HFFc6 (cell line): ENCODE data around the gene EDEM1. TPM values are rescaled to one million over a fixed set of nuclear protein-coding genes. Genes with fewer than 3 reads are reported as not detected.

Experiments
- DNase-seq: peaks from one replicate; pipeline ENCODE4 v3.0.0-alpha.2; 2018
- H3K27ac Mint-ChIP-seq: 2 replicates; pipeline ENCODE4 v1.8.0; 2020; ENCODE audit warnings: mild to moderate bottlenecking, mixed read lengths
- H3K27me3 Mint-ChIP-seq: 2 replicates; pipeline ENCODE4 v1.8.0; 2021; ENCODE audit warnings: mild to moderate bottlenecking, moderate library complexity, mixed read lengths; ENCODE audit not compliant: insufficient read depth
- H3K36me3 Mint-ChIP-seq: 2 replicates; pipeline ENCODE4 v1.8.0; 2021; ENCODE audit warnings: low read depth, mixed read lengths
- H3K4me1 Mint-ChIP-seq: 2 replicates; pipeline ENCODE4 v1.8.0; 2020; ENCODE audit warnings: low read depth, mixed read lengths
- H3K4me3 Mint-ChIP-seq: 2 replicates; pipeline ENCODE4 v1.8.0; 2020; ENCODE audit warnings: mild to moderate bottlenecking, moderate library complexity, mixed read lengths
- H3K9me3 Mint-ChIP-seq: 2 replicates; pipeline ENCODE4 v1.8.0; 2020; ENCODE audit warnings: mild to moderate bottlenecking, mixed read lengths
- total RNA-seq, 6 experiments: library from RNA; stranded (reverse); fragmentation: NEBNext Ultra II Directional; extraction: Animal tissue kit (Norgen Biotek cat#: 25700); gene quantifications; 2 replicates in 1 of 6; 3 replicates in 5 of 6; pipeline ENCODE4 v1.2.3, GENCODE V29; 2021
- TF ChIP-seq, protein P1 (sequence below): fragments of 200-600 bp; sonication (generic); IDR thresholded peaks from 2 replicates; pipeline ENCODE4 v1.5.0; 2021; ENCODE audit warnings: antibody characterized with exemption, mild to moderate bottlenecking

EDEM1 gene
- total RNA-seq, 6 experiments from 2014 or later = 47.6 to 56.4 (median 52.0) TPM

DNA sequence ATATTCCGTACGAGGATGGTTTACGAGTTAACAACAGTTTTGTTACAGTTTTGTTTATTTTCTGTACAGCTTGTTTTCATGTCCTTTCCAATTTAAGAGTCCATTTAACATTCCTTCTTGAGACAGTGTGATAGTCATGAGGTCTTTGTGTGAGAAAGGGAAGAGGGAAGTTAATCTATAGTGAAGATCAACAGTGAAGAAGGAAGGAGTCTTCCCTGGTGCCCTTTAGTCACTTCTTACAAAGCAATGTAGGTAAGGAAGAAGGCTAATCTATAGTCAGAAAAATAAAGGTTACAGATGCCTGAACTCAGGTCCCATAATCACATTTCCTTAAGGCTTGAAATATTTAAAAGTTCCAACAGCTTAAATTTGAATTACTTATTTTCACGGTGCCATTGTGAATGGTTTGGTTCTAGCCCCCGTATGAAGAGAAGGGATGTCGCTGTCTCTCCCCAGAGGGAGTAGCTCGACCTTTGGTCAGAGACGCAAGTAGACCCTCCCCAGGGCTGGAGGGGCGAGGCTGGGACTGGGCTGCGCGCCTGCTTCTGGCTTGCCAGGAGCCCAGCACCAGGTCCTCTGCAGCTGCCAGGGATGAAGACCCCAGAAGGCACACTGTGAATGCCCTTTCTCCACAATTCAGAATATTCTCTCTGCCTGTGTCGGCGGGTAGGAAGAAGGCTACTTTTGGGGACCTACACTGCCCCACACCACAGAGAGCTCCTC lies 34.9 kb downstream of the EDEM1 start:
- Mint-ChIP-seq H3K36me3 (no peaks in the 10 kb centered on the region), H3K4me3 (no peak overlapping the region), H3K4me1 (peaks cover 19% of the 10 kb centered on the region), H3K27ac (no peak overlapping the region), H3K27me3 (no peaks in the 10 kb centered on the region), H3K9me3 (no peaks in the 10 kb centered on the region)
- DNase-seq = no peak
- TF ChIP-seq, protein P1, sequence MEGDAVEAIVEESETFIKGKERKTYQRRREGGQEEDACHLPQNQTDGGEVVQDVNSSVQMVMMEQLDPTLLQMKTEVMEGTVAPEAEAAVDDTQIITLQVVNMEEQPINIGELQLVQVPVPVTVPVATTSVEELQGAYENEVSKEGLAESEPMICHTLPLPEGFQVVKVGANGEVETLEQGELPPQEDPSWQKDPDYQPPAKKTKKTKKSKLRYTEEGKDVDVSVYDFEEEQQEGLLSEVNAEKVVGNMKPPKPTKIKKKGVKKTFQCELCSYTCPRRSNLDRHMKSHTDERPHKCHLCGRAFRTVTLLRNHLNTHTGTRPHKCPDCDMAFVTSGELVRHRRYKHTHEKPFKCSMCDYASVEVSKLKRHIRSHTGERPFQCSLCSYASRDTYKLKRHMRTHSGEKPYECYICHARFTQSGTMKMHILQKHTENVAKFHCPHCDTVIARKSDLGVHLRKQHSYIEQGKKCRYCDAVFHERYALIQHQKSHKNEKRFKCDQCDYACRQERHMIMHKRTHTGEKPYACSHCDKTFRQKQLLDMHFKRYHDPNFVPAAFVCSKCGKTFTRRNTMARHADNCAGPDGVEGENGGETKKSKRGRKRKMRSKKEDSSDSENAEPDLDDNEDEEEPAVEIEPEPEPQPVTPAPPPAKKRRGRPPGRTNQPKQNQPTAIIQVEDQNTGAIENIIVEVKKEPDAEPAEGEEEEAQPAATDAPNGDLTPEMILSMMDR = no peak

DNA sequence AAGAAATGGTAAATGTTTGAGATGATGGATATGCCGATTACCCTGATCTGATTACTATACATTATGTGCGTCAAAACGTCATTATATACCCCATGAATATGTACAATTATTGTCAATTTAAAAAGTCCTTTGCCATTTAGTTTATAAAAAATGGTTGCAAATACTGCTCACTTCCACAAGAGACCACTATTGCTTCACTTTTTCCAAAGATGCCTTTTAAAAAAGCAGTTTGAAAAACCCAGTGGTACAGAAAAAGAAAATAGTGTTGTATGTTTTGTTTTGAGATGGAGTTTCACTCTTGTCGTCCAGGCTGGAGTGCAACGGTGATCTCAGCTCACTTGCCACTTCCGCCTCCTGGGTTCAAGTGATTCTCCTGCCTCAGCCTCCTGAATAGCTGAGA lies 39.3 kb downstream of the EDEM1 start:
- Mint-ChIP-seq H3K27me3 (peaks cover 15% of the 10 kb centered on the region), H3K36me3 (no peaks in the 10 kb centered on the region), H3K9me3 (no peaks in the 10 kb centered on the region), H3K27ac (no peak overlapping the region), H3K4me1 (peaks cover 19% of the 10 kb centered on the region; the same call in 1 of the 2 replicates), H3K4me3 (peak overlapping the region; percentile 43; the same call in 1 of the 2 replicates)
- TF ChIP-seq, protein P1 = peak; percentile 75
- peak; percentile 40 for DNase-seq

DNA sequence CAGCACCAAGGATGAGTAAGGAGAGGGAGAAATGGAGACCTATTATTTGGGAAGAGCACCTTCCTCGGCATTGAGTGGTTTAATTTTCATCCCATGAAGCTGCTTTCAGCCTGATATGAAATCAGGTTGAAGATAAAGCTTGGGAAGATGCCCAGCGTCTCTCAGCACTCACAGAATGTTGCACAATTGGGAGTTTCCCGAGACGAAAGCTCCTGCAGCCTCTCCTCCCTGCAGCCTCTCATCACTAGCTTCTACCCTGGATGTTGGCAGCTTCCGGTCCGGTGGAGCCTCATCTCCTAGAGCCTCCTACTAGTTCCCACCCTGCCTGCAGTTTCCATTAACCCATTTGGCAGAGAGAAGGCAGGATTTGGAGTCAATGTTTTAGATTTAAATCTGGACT lies 40.3 kb downstream of the EDEM1 start:
- no peak for DNase-seq
- H3K27me3 Mint-ChIP-seq = peaks cover 15% of the 10 kb centered on the region
- H3K4me3 Mint-ChIP-seq = no peak overlapping the region
- no peaks in the 10 kb centered on the region for H3K9me3 Mint-ChIP-seq
- TF ChIP-seq, protein P1 = no peak
- peaks cover 19% of the 10 kb centered on the region; the same call in 1 of the 2 replicates for H3K4me1 Mint-ChIP-seq
- H3K36me3 Mint-ChIP-seq = no peaks in the 10 kb centered on the region
- no peak overlapping the region for H3K27ac Mint-ChIP-seq

DNA sequence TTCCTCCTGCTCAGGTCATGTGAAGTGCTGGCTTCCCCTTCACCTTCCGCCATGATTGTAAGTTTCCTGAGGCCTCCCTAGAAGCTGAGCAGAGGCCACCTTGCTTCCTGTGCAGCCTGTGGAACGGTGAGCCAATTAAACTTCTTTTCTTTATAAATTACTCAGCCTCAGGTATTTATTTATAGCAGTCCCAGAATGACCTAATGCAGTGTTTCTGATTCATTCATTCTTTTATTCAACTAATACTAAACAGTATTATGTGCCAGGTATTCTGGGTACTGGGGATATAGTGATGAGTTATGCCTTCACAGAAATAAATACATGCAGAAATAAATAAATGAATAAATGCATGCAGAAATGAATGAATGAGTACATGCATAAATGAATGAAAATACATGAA lies 41.9 kb downstream of the EDEM1 start:
- Mint-ChIP-seq H3K4me1 (peaks cover 26% of the 10 kb centered on the region; the same call in 1 of the 2 replicates), H3K27me3 (peaks cover 15% of the 10 kb centered on the region), H3K9me3 (no peaks in the 10 kb centered on the region), H3K36me3 (no peaks in the 10 kb centered on the region), H3K27ac (no peak overlapping the region), H3K4me3 (no peak overlapping the region)
- DNase-seq = no peak
- TF ChIP-seq, protein P1 = no peak

DNA sequence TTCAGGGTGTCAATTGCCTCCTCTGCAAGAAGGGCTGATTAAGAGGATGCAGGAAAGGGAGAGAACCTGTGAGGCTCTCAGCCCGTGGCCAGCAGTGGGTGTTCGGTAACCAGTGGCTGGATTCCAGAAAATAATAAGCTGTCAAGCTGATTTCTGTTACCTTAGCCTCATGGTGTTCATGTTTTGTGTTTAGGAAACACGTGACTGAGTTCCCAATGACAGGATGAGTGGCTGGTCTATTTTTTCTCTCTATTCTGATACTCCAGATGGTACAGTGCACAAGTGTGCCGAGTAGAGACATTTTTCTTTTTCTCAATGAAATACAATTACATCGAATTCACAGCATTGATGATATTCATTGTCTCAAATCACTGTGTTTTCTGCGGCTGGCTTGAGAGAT lies 43.6 kb downstream of the EDEM1 start:
- no peak overlapping the region for H3K4me3 Mint-ChIP-seq
- no peaks in the 10 kb centered on the region for H3K36me3 Mint-ChIP-seq
- no peak overlapping the region for H3K27ac Mint-ChIP-seq
- DNase-seq = no peak
- peaks cover 15% of the 10 kb centered on the region for H3K27me3 Mint-ChIP-seq
- peaks cover 26% of the 10 kb centered on the region; the same call in 1 of the 2 replicates for H3K4me1 Mint-ChIP-seq
- no peaks in the 10 kb centered on the region for H3K9me3 Mint-ChIP-seq
- TF ChIP-seq, protein P1 = no peak
